ENCODE results near the gene SDF4. TPM values are rescaled to one million over a fixed set of nuclear protein-coding genes. Genes with fewer than 3 reads are reported as not detected.

SDF4 gene
- total and polyA plus RNA-seq, 2 of the 13 experiments (the other 11 are each of a cell fraction or from before 2014, with no cell fraction given): 80.8 to 107 TPM

DNA sequence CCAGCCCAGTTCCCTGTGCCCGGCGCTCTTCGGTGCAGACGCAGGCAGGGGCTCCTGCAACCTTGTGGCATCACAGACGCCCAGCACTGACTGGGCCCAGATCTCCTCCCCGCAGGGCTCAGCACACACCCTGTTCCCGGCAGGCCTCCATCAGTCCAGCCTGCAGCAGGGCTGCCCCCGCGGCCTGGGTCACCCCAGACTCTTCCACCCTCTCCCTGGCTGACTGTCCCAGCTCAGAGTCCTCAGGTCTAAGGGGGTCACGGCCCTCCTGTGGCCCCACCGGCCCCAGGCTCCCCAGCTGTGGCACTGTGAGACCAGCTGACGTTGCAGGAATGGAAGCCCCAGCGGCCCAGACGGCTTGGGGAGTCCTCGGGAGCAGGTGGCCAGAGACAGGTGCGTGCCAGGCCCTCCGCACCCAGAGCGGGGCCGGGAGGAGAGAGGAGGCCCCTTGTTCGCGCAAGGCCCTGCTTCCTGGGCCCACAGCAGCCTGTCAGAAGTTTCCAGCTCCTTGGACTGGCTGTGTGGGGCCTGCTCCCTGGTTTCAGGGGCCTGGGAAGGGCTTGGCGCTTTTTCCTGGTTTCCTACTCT, 4.5 kb upstream of the SDF4 start:
- peaks cover 84% of the 10 kb centered on the region for H3K4me1 ChIP-seq (ENCODE audit: insufficient read depth, low read length)
- WGBS (ENCODE audit: low lambda C conversion rate): 7% methylated on average over 8 of the region's 22 CpGs
- peak overlapping the region; percentile 61; the same call in 1 of the 2 replicates for H3K9ac ChIP-seq (ENCODE audit: insufficient read depth, low read depth, low read length)
- H3K4me3 ChIP-seq (replicated peaks in 1 of 3; ENCODE audit: insufficient read depth in 1 of 3, low read depth in 2 of 3, low read length in 3 of 3): peak overlapping the region in 2 of 3 experiments; percentile 23 to 80; a peak in 2 of 6 replicates
- DNase-seq (ENCODE audit: low spot score) (no peak), ATAC-seq (0 out of 3 replicates have a peak, but pooled peaks have one; percentile 0), FAIRE-seq (no peak)
- H3K27me3 ChIP-seq (ENCODE audit: control insufficient read depth in 1 of 2, insufficient read depth in 2 of 2, low read length in 2 of 2): no peaks in the 10 kb centered on the region; a peak in 2 of 5 replicates
- no peaks in the 10 kb centered on the region for H3K9me3 ChIP-seq (ENCODE audit: low read length)
- intact Hi-C loops (cut with micrococcal nuclease; ENCODE audit: unreplicated experiment): loop anchor here (10.0 kb wide), 2 partner anchors 61 to 231 kb away; partner anchors contain the start of genes HES4 and TTLL10
- CTCF ChIA-PET (ENCODE audit: low intra/inter-chr PET ratio, low total read pairs): no interaction called here
- no peaks in the 10 kb centered on the region for H4K20me1 ChIP-seq (ENCODE audit: insufficient read depth, low read length)
- H3K79me2 ChIP-seq (ENCODE audit: insufficient read depth, low read length): peaks cover 6% of the 10 kb centered on the region
- no peak overlapping the region for H2AFZ ChIP-seq (ENCODE audit: low read length)
- H3K36me3 ChIP-seq (replicated peaks in 1 of 2; ENCODE audit: control insufficient read depth in 1 of 2, insufficient read depth in 2 of 2, low read length in 2 of 2): no peaks in the 10 kb centered on the region
- H3K27ac ChIP-seq (ENCODE audit: extremely low read length, insufficient read depth, low read length): no peak overlapping the region
- no TSS peak for BruUV-seq (replicated peaks)
- in situ Hi-C loops (cut with HindIII; ENCODE audit: extremely low pct_ligation_motif_present, low pct_unique_long_range_greater_than_20kb): no loop called here
- H3K4me2 ChIP-seq (ENCODE audit: low read depth, low read length): peak overlapping the region; percentile 87
- POLR2A ChIA-PET: interaction anchor here (1.7 to 3.3 kb wide), 4 partner anchors 51 to 114 kb away, joined by 5 to 13 read pairs (median 8); no protein-coding TSS in a partner anchor
- no peak for TF ChIP-seq KLF9 (CRISPR knock-in tag; IDR thresholded peaks at IDR 0.05; ENCODE audit: low read depth)
- no peak for TF ChIP-seq RFX1 (IDR thresholded peaks at IDR 0.05)
- no peak for TF ChIP-seq SMARCE1 (IDR thresholded peaks at IDR 0.05; ENCODE audit: borderline replicate concordance)
- TF ChIP-seq SALL1 (CRISPR knock-in tag; IDR thresholded peaks at IDR 0.05): no peak
- TF ChIP-seq, protein P1, sequence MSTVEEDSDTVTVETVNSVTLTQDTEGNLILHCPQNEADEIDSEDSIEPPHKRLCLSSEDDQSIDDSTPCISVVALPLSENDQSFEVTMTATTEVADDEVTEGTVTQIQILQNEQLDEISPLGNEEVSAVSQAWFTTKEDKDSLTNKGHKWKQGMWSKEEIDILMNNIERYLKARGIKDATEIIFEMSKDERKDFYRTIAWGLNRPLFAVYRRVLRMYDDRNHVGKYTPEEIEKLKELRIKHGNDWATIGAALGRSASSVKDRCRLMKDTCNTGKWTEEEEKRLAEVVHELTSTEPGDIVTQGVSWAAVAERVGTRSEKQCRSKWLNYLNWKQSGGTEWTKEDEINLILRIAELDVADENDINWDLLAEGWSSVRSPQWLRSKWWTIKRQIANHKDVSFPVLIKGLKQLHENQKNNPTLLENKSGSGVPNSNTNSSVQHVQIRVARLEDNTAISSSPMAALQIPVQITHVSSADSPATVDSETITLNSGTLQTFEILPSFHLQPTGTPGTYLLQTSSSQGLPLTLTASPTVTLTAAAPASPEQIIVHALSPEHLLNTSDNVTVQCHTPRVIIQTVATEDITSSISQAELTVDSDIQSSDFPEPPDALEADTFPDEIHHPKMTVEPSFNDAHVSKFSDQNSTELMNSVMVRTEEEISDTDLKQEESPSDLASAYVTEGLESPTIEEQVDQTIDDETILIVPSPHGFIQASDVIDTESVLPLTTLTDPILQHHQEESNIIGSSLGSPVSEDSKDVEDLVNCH (CRISPR knock-in tag; IDR thresholded peaks at IDR 0.05): no peak
- peak; percentile 91 for TF ChIP-seq AKAP8 (CRISPR knock-in tag; IDR thresholded peaks at IDR 0.05)
- TF ChIP-seq HNRNPL (IDR thresholded peaks at IDR 0.05; ENCODE audit: low read depth, low read length): peak; percentile 63; the same call in 1 of the 2 replicates
- TF ChIP-seq AGO1 (IDR thresholded peaks at IDR 0.05; ENCODE audit: low read depth, low read length, poor library complexity, severe bottlenecking): peak; percentile 95
- TF ChIP-seq ZNF761 (CRISPR knock-in tag; conservative IDR thresholded peaks at IDR 0.05): 0 out of 2 replicates have a peak, but pooled peaks have one; percentile 65
- TF ChIP-seq ZKSCAN8 (CRISPR knock-in tag; IDR thresholded peaks at IDR 0.05; ENCODE audit: borderline replicate concordance): no peak
- TF ChIP-seq, protein P2, sequence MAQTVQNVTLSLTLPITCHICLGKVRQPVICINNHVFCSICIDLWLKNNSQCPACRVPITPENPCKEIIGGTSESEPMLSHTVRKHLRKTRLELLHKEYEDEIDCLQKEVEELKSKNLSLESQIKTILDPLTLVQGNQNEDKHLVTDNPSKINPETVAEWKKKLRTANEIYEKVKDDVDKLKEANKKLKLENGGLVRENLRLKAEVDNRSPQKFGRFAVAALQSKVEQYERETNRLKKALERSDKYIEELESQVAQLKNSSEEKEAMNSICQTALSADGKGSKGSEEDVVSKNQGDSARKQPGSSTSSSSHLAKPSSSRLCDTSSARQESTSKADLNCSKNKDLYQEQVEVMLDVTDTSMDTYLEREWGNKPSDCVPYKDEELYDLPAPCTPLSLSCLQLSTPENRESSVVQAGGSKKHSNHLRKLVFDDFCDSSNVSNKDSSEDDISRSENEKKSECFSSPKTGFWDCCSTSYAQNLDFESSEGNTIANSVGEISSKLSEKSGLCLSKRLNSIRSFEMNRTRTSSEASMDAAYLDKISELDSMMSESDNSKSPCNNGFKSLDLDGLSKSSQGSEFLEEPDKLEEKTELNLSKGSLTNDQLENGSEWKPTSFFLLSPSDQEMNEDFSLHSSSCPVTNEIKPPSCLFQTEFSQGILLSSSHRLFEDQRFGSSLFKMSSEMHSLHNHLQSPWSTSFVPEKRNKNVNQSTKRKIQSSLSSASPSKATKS (CRISPR knock-in tag; IDR thresholded peaks at IDR 0.05): no peak
- TF ChIP-seq, protein P3, sequence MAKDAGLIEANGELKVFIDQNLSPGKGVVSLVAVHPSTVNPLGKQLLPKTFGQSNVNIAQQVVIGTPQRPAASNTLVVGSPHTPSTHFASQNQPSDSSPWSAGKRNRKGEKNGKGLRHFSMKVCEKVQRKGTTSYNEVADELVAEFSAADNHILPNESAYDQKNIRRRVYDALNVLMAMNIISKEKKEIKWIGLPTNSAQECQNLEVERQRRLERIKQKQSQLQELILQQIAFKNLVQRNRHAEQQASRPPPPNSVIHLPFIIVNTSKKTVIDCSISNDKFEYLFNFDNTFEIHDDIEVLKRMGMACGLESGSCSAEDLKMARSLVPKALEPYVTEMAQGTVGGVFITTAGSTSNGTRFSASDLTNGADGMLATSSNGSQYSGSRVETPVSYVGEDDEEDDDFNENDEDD (CRISPR knock-in tag; IDR thresholded peaks at IDR 0.05; ENCODE audit: borderline replicate concordance): no peak
- TF ChIP-seq HNF4G (IDR thresholded peaks at IDR 0.05; ENCODE audit: borderline replicate concordance, low read depth, low read length): no peak
- TF ChIP-seq HNF4G (CRISPR knock-in tag; IDR thresholded peaks at IDR 0.05; ENCODE audit: borderline replicate concordance, low read depth): no peak
- TF ChIP-seq, protein P4, sequence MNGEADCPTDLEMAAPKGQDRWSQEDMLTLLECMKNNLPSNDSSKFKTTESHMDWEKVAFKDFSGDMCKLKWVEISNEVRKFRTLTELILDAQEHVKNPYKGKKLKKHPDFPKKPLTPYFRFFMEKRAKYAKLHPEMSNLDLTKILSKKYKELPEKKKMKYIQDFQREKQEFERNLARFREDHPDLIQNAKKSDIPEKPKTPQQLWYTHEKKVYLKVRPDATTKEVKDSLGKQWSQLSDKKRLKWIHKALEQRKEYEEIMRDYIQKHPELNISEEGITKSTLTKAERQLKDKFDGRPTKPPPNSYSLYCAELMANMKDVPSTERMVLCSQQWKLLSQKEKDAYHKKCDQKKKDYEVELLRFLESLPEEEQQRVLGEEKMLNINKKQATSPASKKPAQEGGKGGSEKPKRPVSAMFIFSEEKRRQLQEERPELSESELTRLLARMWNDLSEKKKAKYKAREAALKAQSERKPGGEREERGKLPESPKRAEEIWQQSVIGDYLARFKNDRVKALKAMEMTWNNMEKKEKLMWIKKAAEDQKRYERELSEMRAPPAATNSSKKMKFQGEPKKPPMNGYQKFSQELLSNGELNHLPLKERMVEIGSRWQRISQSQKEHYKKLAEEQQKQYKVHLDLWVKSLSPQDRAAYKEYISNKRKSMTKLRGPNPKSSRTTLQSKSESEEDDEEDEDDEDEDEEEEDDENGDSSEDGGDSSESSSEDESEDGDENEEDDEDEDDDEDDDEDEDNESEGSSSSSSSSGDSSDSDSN (CRISPR knock-in tag; IDR thresholded peaks at IDR 0.05): peak; percentile 38
